Body of pancreas (tissue), 4 donors: ENCODE measurements around the gene SLC25A29.

Experiments used
- POLR2A ChIP-seq, 3 donors: fragments of 450-650 bp; IDR thresholded peaks; one replicate each; pipeline ENCODE4 v1.6.1; 2016; ENCODE audit warnings: antibody characterized with exemption in 3 of 3, mild to moderate bottlenecking in 2 of 3
- TF ChIP-seq, protein P1 (sequence below), 7 experiments: fragments of 450-650 bp in 4 of 7; fragments of 200-600 bp in 3 of 7; sonication (generic) in 3 of 7; IDR thresholded peaks; one replicate each; pipeline ENCODE4 v1.5.1; 2016 to 2019; ENCODE audit warnings: antibody characterized with exemption in 7 of 7

DNA sequence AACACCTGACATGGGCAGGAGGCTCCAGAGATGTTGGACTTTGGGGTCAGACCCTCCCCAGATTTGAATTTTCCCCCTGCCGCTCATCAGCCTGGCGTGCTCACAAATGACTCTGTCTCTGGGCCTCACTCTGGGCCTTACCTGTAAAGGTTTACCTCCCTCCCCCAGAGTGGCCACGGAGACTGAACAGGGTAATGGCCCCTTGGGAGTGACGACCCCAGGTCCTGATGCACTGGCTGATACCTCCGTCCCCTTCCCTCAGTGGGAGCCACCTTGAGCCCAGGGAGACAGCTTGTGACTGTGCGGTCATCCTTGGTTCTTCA is 7.0 kb downstream of the SLC25A29 start:
- TF ChIP-seq POLR2A (IDR thresholded peaks at IDR 0.05) = no peak
- TF ChIP-seq, protein P1, sequence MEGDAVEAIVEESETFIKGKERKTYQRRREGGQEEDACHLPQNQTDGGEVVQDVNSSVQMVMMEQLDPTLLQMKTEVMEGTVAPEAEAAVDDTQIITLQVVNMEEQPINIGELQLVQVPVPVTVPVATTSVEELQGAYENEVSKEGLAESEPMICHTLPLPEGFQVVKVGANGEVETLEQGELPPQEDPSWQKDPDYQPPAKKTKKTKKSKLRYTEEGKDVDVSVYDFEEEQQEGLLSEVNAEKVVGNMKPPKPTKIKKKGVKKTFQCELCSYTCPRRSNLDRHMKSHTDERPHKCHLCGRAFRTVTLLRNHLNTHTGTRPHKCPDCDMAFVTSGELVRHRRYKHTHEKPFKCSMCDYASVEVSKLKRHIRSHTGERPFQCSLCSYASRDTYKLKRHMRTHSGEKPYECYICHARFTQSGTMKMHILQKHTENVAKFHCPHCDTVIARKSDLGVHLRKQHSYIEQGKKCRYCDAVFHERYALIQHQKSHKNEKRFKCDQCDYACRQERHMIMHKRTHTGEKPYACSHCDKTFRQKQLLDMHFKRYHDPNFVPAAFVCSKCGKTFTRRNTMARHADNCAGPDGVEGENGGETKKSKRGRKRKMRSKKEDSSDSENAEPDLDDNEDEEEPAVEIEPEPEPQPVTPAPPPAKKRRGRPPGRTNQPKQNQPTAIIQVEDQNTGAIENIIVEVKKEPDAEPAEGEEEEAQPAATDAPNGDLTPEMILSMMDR (IDR thresholded peaks at IDR 0.05) = no peak
